CD4-positive, alpha-beta T cell (primary cell): ENCODE measurements around the gene ELP5. TPM values are rescaled to one million over a fixed set of nuclear protein-coding genes. Genes with fewer than 3 reads are reported as not detected.
A peak's percentile ranks its signal among the peaks of the same experiment; 100 is the strongest.

Experiments
- ATAC-seq: fragments of 200-7000 bp; cut with Tn5 transposase; one replicate; pipeline ENCODE4 v1.10.0; 2022; ENCODE audit warnings: mild to moderate bottlenecking; ENCODE audit not compliant: poor library complexity
- CTCF ChIA-PET: fragments of 350-600 bp; sonication (Branson Sonifier 250); formaldehyde crosslinking; loops from one replicate; lab custom pipeline; 2021; ENCODE audit warnings: antibody characterized with exemption, inconsistent platforms; lab: Charles Lee
- POLR2A ChIA-PET: fragments of 350-600 bp; sonication (Branson Sonifier 250); formaldehyde crosslinking; loops from one replicate; lab custom pipeline; 2021; ENCODE audit warnings: antibody characterized with exemption, inconsistent platforms; lab: Charles Lee
- DNase-seq, 14 experiments: peaks; one replicate each; pipeline ENCODE4 v3.0.0-alpha.2; 2013 to 2020; ENCODE audit warnings: mixed read lengths in 2 of 14
- H3K27ac ChIP-seq, 2 donors: one replicate each; pipeline versions ENCODE4 v1.5.1 to v1.7.0; 2013; ENCODE audit warnings: low read length in 2 of 2, low read depth in 1 of 2, mild to moderate bottlenecking in 1 of 2
- H3K27me3 ChIP-seq, 2 experiments: 1 replicate in 1 of 2; 2 replicates in 1 of 2; pipeline versions ENCODE4 v1.6.1 to v1.7.0; 2013; ENCODE audit warnings: low read length in 2 of 2, control low read depth in 1 of 2, mild to moderate bottlenecking in 1 of 2, moderate library complexity in 1 of 2; ENCODE audit not compliant: insufficient read depth in 2 of 2, control insufficient read depth in 1 of 2
- H3K36me3 ChIP-seq: one replicate; pipeline ENCODE4 v1.6.1; 2013; ENCODE audit warnings: low read length, control low read depth; ENCODE audit not compliant: insufficient read depth
- H3K4me1 ChIP-seq: one replicate; pipeline ENCODE4 v1.6.1; 2013; ENCODE audit warnings: low read length, control low read depth; ENCODE audit not compliant: insufficient read depth
- H3K4me3 ChIP-seq: one replicate; pipeline ENCODE4 v1.5.1; 2013; ENCODE audit warnings: mild to moderate bottlenecking, low read length, moderate library complexity
- H3K9me3 ChIP-seq, 2 experiments: 1 replicate in 1 of 2; 2 replicates in 1 of 2; pipeline versions ENCODE4 v1.6.1 to v1.7.0; 2013; ENCODE audit warnings: low read length in 2 of 2, mild to moderate bottlenecking in 2 of 2, control low read depth in 1 of 2, moderate library complexity in 1 of 2; ENCODE audit not compliant: control insufficient read depth in 1 of 2, insufficient read depth in 1 of 2
- H3K27ac Mint-ChIP-seq: one replicate; pipeline ENCODE4 v1.8.0; 2020; ENCODE audit warnings: mixed read lengths
- H3K27me3 Mint-ChIP-seq: one replicate; pipeline ENCODE4 v1.8.0; 2021; ENCODE audit warnings: mixed read lengths
- H3K36me3 Mint-ChIP-seq: one replicate; pipeline ENCODE4 v1.8.0; 2021; ENCODE audit warnings: low read depth, mixed read lengths
- H3K4me1 Mint-ChIP-seq: one replicate; pipeline ENCODE4 v1.8.0; 2021; ENCODE audit warnings: low read depth, mixed read lengths
- H3K4me3 Mint-ChIP-seq: one replicate; pipeline ENCODE4 v1.8.0; 2020; ENCODE audit warnings: mild to moderate bottlenecking, mixed read lengths
- H3K9me3 Mint-ChIP-seq: one replicate; pipeline ENCODE4 v1.8.0; 2020; ENCODE audit warnings: mixed read lengths
- CTCF ChIP-seq: fragments of 200-600 bp; IDR thresholded peaks from one replicate; pipeline ENCODE4 v1.8.0; 2022; ENCODE audit warnings: antibody characterized with exemption, mild to moderate bottlenecking
- intact Hi-C, 2 experiments: fragments of 100-400 bp; cut with DNase I in 1 of 2; cut with micrococcal nuclease in 1 of 2; formaldehyde crosslinking; loops; one replicate each; pipeline versions ENCODE4 v1.15.1 to v1.9.0; 2023 to 2025; cut with DNase I, micrococcal nuclease
- total RNA-seq, 174 experiments: library from RNA in 2 of 174; stranded (reverse) in 2 of 174; gene quantifications; one replicate each; pipeline ENCODE4 v1.2.3 and lab custom pipeline; 2021 to 2026

Gene ELP5
- total RNA-seq, 2 experiments from 2014 or later = 20.1 to 21.3 TPM

- TF ChIP-seq CTCF = no peak
- H3K36me3 Mint-ChIP-seq = peaks cover 14% of the 10 kb centered on the region
- Histone ChIP-seq H3K36me3 (peaks cover 12% of the 10 kb centered on the region), H3K4me1 (peaks cover 35% of the 10 kb centered on the region), H3K27me3 (peaks cover 12 to 13% of the 10 kb centered on the region in 2 experiments), H3K9me3 (peaks cover 0 to 7% of the 10 kb centered on the region in 2 experiments), H3K4me3 (peak overlapping the region; percentile 33), H3K27ac (no peak overlapping the region)
- peak in 3 of 14 experiments; percentile 24 to 47 (median 39) for DNase-seq
- intact Hi-C loops = no loop called here
- CTCF ChIA-PET = no interaction called here
- POLR2A ChIA-PET = interaction anchor here (0.6 to 1.1 kb wide), 3 partner anchors 83 to 227 kb away, joined by 3 read pairs; partner anchors contain the start of gene SLC16A13
- H3K9me3 Mint-ChIP-seq = no peaks in the 10 kb centered on the region
- peak; percentile 39 for ATAC-seq
- peak overlapping the region; percentile 84 for H3K4me3 Mint-ChIP-seq
- peaks cover 28% of the 10 kb centered on the region for H3K4me1 Mint-ChIP-seq
- peak overlapping the region; percentile 6 for H3K27ac Mint-ChIP-seq
- H3K27me3 Mint-ChIP-seq = peaks cover 15% of the 10 kb centered on the region
Measured at GRCh38 chr17:7262935-7263800, 11.2 kb downstream of the ELP5 start.

- no peak for DNase-seq
- peaks cover 35% of the 10 kb centered on the region for H3K4me1 ChIP-seq
- peaks cover 7% of the 10 kb centered on the region for H3K36me3 ChIP-seq
- ChIA-PET CTCF (interaction anchor here (2.1 kb wide), 1 partner anchor 33 kb away, joined by 4 read pairs; no protein-coding TSS in a partner anchor), POLR2A (interaction anchor here (0.6 to 1.1 kb wide), 2 partner anchors 82 to 218 kb away, joined by 3 read pairs; no protein-coding TSS in a partner anchor)
- H3K9me3 Mint-ChIP-seq = no peaks in the 10 kb centered on the region
- ATAC-seq = no peak
- TF ChIP-seq CTCF = no peak
- peak overlapping the region; percentile 63 for H3K4me3 Mint-ChIP-seq
- peaks cover 12 to 13% of the 10 kb centered on the region in 2 experiments for H3K27me3 ChIP-seq
- peaks cover 28% of the 10 kb centered on the region for H3K4me1 Mint-ChIP-seq
- H3K27ac Mint-ChIP-seq = peak overlapping the region; percentile 1
- H3K27ac ChIP-seq = no peak overlapping the region
- peaks cover 10% of the 10 kb centered on the region for H3K36me3 Mint-ChIP-seq
- intact Hi-C loops = no loop called here
- H3K9me3 ChIP-seq = peaks cover 0 to 7% of the 10 kb centered on the region in 2 experiments
- peaks cover 15% of the 10 kb centered on the region for H3K27me3 Mint-ChIP-seq
- no peak overlapping the region for H3K4me3 ChIP-seq
Measured at GRCh38 chr17:7263801-7264078, 11.7 kb downstream of the ELP5 start.

GRCh38 chr17:7266784-7267183, 14.8 kb downstream of the ELP5 start:
- ATAC-seq (no peak), DNase-seq (no peak)
- POLR2A ChIA-PET = interaction anchor here (0.7 kb wide), 1 partner anchor 10 kb away, joined by 4 read pairs; no protein-coding TSS in a partner anchor
- H3K27ac ChIP-seq = no peak overlapping the region
- TF ChIP-seq CTCF = no peak
- H3K9me3 ChIP-seq = peaks cover 0 to 7% of the 10 kb centered on the region in 2 experiments
- Mint-ChIP-seq H3K4me1 (peaks cover 22% of the 10 kb centered on the region), H3K9me3 (no peaks in the 10 kb centered on the region), H3K27me3 (peaks cover 15% of the 10 kb centered on the region), H3K36me3 (no peaks in the 10 kb centered on the region), H3K4me3 (no peak overlapping the region), H3K27ac (no peak overlapping the region)
- intact Hi-C loops = no loop called here
- H3K4me3 ChIP-seq = no peak overlapping the region
- H3K36me3 ChIP-seq = no peaks in the 10 kb centered on the region
- CTCF ChIA-PET = interaction anchor here (1.0 kb wide), 2 partner anchors 29 to 46 kb away, joined by 3 to 4 read pairs; no protein-coding TSS in a partner anchor
- H3K4me1 ChIP-seq = peaks cover 21% of the 10 kb centered on the region
- H3K27me3 ChIP-seq = peaks cover 11 to 13% of the 10 kb centered on the region in 2 experiments
